Right cardiac atrium (tissue), 5 donors: Measurements from ENCODE around the gene SAMD5. TPM values are rescaled to one million over a fixed set of nuclear protein-coding genes. Genes with fewer than 3 reads are reported as not detected.

Source experiments
- ATAC-seq, 2 donors: fragments of 200-7000 bp; cut with Tn5 transposase; one replicate each; pipeline versions ENCODE4 v1.8.0 to v1.9.1; 2020; ENCODE audit warnings: moderate library complexity in 2 of 2, mild to moderate bottlenecking in 1 of 2
- DNase-seq, 3 donors: peaks; one replicate each; pipeline ENCODE4 v3.0.0-alpha.2; 2020
- H3K27ac ChIP-seq: one replicate; pipeline ENCODE4 v1.5.1; 2013; ENCODE audit warnings: mild to moderate bottlenecking, low read length, control low read depth, moderate library complexity
- H3K27me3 ChIP-seq: one replicate; pipeline ENCODE4 v1.6.1; 2013; ENCODE audit not compliant: control insufficient read depth, insufficient read depth
- H3K4me1 ChIP-seq: one replicate; pipeline ENCODE4 v1.6.1; 2013; ENCODE audit warnings: low read length; ENCODE audit not compliant: control insufficient read depth, insufficient read depth
- H3K4me3 ChIP-seq: one replicate; pipeline ENCODE4 v1.5.1; 2013; ENCODE audit warnings: low read length, control low read depth
- H3K9me3 ChIP-seq: one replicate; pipeline ENCODE4 v1.6.1; 2013; ENCODE audit warnings: low read length; ENCODE audit not compliant: control insufficient read depth
- WGBS: extraction: QIAGEN DNeasy Blood & Tissue Kit; methylation state at CpG from one replicate; pipeline ENCODE4 v1.1.7; 2013; 5-methylcytosine and 5-hydroxymethylcytosine counted together
- intact Hi-C, 4 donors: fragments of 100-400 bp; cut with DNase I; formaldehyde crosslinking; loops; one replicate each; pipeline versions ENCODE4 v1.11.0 to v1.14.0; 2022 to 2023
- polyA plus RNA-seq: library from polyadenylated mRNA; stranded (reverse); fragments of 200-250 nt; gene quantifications from one replicate; pipeline ENCODE4 v1.2.3, GENCODE V29; 2013
- total RNA-seq, 4 donors: library from RNA; stranded (reverse); fragmentation: NEBNext Ultra II Directional; extraction: Animal tissue kit (Norgen Biotek cat#: 25700); gene quantifications; one replicate each; pipeline ENCODE4 v1.2.1, GENCODE V29; 2021
- donor health status: healthy with polysubstance abuse.
- donor health status: DM: no; HTN: yes; CAD: no.
- donor health status: DM: no; HTN: no; CAD: no.
- donor health status: DM: no; HTN: yes; CAD: no; lungs with severe emphysema.
- donor health status: DM: yes; HTN: yes; CAD: no.

SAMD5 gene
- total and polyA plus RNA-seq, 5 donors, result 1.0 to 2.9 (median 1.8) TPM

DNA sequence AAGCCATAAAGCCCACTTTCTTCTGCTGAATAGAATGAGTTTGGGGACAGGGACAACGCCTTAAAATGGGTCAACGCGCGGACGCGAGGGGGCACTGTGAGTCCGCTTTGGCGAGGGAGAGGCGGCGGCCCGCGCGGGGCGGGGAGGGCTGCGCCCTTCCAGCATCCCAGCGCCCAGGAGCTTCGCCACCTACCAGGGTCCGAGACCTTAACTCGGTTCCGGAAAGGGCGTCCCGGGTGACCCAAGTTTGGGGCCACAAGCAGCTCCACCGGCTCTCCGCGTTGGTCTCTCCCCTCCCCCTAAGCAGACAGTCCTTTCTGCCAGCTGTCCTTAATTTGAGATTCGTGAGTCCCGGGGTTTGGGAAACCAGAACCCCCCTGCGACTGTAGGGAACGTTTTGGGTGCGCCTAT is 1.8 kb upstream of the SAMD5 start:
- no peaks in the 10 kb centered on the region for H3K4me1 ChIP-seq
- H3K9me3 ChIP-seq, result no peaks in the 10 kb centered on the region
- no peaks in the 10 kb centered on the region for H3K27me3 ChIP-seq
- H3K4me3 ChIP-seq, result peak overlapping the region; percentile 86
- peak; percentile 80 to 91 (median 89) for DNase-seq
- intact Hi-C loops, result loop anchor here (2.0 to 10.0 kb wide), 5 partner anchors 144 to 958 kb away; no protein-coding TSS in a partner anchor
- ATAC-seq, result peak; percentile 78 to 83
- no peak overlapping the region for H3K27ac ChIP-seq
- WGBS, result 1% methylated on average over 30 of the region's 30 CpGs

DNA sequence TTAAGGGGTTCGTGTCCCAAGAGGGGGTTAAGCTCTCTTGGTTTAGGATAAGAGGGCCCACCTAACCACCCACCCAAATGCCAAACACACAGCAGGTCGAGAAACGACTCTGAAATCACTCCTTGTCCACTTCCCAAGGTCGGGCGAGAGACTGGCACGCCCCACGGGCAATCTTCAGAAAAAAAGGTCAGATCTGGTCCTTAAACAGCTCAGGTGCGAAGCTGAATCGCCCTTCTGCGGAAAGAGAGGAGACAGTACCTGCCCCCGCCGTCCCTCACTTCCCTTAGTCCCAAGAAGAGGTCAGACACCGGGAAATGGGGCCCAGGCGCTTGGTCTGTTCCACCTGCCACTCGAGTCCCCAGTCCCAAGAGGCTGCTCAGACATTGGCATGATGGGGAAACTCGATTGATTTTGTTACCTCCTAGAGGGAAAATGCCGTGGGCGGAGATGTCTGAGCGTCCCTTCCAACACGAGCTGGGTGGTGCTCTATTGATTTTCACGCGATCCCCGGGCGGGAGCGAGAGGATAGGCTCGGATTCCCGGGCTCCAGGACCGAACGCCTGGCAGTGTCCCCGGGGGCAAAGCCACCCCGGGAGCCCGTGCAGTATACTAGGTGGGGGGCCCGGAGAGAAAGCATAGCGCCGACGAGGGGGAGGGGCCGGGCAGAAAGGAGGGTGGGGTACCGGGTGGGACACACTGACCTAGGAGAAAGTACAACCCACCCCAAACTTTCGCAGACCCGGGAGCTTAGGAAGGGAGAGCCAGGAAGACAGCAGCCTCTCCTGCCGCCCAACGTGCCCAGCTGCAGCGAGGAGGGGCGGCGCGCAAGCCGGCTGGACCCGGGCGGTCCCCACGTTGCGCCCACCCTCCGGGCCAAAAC is 1.1 kb upstream of the SAMD5 start:
- WGBS, result 2% methylated on average over 52 of the region's 52 CpGs
- intact Hi-C loops, result loop anchor here (2.0 to 10.0 kb wide), 5 partner anchors 143 to 957 kb away; no protein-coding TSS in a partner anchor
- Histone ChIP-seq H3K27ac (no peak overlapping the region), H3K27me3 (no peaks in the 10 kb centered on the region), H3K9me3 (no peaks in the 10 kb centered on the region), H3K4me3 (peak overlapping the region; percentile 86), H3K4me1 (no peaks in the 10 kb centered on the region)
- ATAC-seq, result peak; percentile 42 to 48
- peak in 2 of 3 donors; percentile 23 to 47 for DNase-seq

DNA sequence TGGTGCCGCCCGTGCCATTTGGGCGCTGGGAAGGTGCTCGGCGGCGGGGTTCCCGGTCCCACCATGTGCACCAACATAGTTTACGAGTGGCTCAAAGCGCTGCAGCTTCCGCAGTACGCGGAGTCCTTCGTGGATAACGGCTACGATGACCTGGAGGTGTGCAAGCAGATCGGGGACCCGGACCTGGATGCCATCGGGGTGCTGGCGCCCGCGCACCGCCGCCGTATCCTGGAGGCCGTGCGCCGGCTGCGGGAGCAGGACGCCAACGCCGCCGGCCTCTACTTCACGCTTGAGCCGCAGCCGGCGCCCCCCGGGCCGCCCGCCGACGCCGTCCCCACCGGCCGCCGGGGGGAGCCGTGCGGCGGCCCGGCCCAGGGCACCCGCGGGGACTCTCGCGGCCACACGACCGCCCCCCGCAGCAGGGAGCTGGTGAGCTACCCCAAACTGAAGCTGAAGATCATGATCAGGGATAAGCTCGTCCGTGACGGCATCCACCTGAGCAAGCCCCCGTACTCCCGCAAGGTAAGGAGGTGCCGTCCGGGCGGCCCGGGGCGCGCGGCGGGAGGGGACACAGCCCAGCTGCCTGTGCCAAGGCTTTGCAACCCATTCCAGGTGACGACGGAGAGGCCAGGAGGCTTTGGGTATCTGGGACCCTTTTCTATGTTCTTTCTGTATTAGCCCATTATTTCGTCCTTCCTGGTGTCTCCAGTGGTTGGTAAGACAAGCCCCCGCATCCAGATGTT is 547 bp downstream of the SAMD5 start:
- Histone ChIP-seq H3K27me3 (no peaks in the 10 kb centered on the region), H3K27ac (no peak overlapping the region), H3K9me3 (no peaks in the 10 kb centered on the region), H3K4me3 (peak overlapping the region; percentile 86), H3K4me1 (no peaks in the 10 kb centered on the region)
- WGBS, result 1% methylated on average over 73 of the region's 73 CpGs
- DNase-seq, result peak; percentile 24 to 60 (median 58)
- intact Hi-C loops, result loop anchor here in 3 of 4 donors (2.0 to 10.0 kb wide), 4 partner anchors 143 to 956 kb away; no protein-coding TSS in a partner anchor
- ATAC-seq, result peak; percentile 24 to 37

DNA sequence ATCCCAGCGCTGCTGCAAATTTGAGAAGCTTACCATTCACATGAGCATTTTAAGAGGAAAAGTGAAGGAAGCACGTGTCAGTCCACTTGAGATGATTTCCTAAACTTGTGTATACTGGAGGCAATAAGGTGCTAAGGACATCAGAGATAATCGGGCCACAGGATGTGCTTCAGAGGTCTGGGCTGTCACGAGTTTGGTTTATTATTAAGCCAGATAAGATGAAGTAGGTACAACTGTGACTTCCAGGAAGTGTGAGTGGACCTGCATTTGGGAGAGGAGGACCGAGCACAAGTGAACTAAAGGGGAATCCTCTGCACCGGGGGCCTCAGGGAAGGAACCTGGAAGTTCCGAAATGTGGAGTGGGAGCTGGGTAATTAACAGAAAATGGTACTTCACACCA is 1.4 kb downstream of the SAMD5 start:
- DNase-seq, result no peak
- H3K27me3 ChIP-seq, result no peaks in the 10 kb centered on the region
- intact Hi-C loops, result loop anchor here in 3 of 4 donors (2.0 to 10.0 kb wide), 5 partner anchors 135 to 955 kb away; no protein-coding TSS in a partner anchor
- WGBS, result 27% methylated on average over 7 of the region's 7 CpGs
- H3K9me3 ChIP-seq, result no peaks in the 10 kb centered on the region
- H3K4me3 ChIP-seq, result peak overlapping the region; percentile 86
- no peaks in the 10 kb centered on the region for H3K4me1 ChIP-seq
- ATAC-seq, result no peak
- H3K27ac ChIP-seq, result no peak overlapping the region

DNA sequence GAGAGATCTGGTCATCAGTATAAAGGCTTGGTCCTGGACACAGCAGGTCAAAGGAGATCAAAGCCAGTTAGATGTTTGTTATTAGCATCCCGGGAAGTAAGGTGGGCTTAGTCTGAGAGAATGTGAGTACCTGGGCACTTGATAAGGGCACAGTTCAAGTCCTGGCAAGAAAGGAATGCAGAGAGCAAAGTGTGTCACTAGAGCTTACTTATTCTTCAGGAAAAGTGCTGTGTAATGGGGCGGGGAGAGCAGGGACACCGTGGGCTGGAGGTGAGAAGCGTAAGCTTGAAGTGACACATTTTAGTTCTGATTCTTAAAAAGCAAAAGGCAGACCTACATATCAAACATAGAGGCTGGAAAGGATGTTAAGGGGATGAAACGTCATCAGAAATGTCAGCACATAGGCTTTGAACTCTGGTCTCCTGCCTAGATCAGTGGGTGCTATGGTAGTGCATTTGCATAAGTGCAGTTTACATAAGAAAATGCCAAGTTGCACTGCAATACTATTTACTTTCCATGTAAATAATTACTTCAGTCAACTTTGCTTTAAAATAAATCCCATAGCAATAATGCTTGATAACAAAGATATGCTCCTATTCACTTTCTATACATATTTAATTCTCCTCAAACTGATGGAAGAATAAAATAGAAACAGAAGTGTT is 2.6 kb downstream of the SAMD5 start:
- Histone ChIP-seq H3K27me3 (no peaks in the 10 kb centered on the region), H3K4me1 (no peaks in the 10 kb centered on the region), H3K9me3 (no peaks in the 10 kb centered on the region), H3K27ac (no peak overlapping the region), H3K4me3 (no peak overlapping the region)
- 54% methylated on average over 5 of the region's 5 CpGs for WGBS
- ATAC-seq (no peak), DNase-seq (no peak)
- intact Hi-C loops, result loop anchor here in 1 of 4 donors (10.0 kb wide), 1 partner anchor 134 kb away; no protein-coding TSS in a partner anchor

DNA sequence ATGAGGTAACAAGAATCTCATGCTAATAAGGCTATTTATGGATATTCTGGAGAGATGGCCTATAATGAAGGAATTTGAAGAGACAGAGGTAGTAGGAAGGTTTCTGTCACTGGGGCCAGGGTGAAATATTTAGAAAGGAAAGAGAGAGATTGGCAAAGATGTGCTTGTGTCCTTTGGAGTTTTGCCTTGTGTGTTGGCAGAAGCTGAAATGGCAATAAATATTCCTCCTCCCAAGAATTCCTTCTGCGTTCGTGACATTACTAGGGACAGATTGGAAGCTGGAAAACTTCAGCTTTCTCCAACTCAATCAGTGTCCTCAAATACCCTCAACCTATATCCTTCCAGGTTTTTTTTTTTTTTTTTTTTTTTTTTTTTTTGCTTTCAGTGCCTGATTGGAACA is 6.3 kb downstream of the SAMD5 start:
- Histone ChIP-seq H3K27ac (no peak overlapping the region), H3K27me3 (no peaks in the 10 kb centered on the region), H3K4me1 (no peaks in the 10 kb centered on the region), H3K4me3 (no peak overlapping the region), H3K9me3 (no peaks in the 10 kb centered on the region)
- no peak for ATAC-seq
- intact Hi-C loops, result loop anchor here in 1 of 4 donors (10.0 kb wide), 1 partner anchor 130 kb away; no protein-coding TSS in a partner anchor
- WGBS, result 39% methylated on average over 2 of the region's 2 CpGs
- no peak for DNase-seq

DNA sequence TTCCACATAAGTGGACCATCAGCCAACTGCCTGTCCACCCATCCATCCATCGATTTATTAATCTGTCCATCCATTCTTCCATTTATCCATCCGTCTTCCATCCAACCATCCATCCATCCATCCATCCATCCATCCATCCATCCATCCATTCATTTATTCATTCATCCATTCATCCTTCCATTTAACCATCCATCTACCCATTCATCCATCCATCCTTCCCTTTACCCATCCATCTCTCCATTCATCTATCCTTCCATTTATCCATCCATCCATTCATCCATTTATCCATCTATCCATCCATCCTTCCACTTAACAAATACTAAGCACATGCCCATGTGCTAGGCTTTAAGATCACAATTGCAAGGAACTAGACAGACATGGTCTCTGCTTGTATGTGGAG is 6.8 kb downstream of the SAMD5 start:
- intact Hi-C loops, result loop anchor here in 1 of 4 donors (10.0 kb wide), 1 partner anchor 129 kb away; no protein-coding TSS in a partner anchor

DNA sequence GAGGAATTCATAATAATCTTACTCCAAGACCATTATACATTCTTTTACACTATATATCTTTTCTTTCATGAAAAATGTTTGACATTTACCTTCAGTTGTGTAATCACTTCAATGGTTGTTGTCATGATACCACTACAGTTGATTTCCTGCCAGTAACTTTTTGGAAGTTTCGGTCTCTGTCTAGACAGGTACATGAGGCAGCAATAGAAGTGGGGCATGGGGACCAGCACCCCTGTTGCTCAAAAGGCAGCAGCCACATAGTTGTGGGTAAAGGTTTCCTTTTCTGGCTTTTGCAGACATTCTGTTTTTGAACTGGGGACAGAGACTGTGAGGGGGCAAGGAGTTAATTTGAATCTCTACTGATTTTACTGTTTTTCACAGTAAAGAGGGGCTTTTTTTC is 14.1 kb downstream of the SAMD5 start:
- no peak overlapping the region for H3K4me3 ChIP-seq
- 96% methylated on average over 1 of the region's 1 CpG for WGBS
- ATAC-seq (no peak), DNase-seq (no peak)
- no peaks in the 10 kb centered on the region for H3K27me3 ChIP-seq
- intact Hi-C loops, result no loop called here
- no peaks in the 10 kb centered on the region for H3K4me1 ChIP-seq
- H3K9me3 ChIP-seq, result no peaks in the 10 kb centered on the region
- no peak overlapping the region for H3K27ac ChIP-seq

More for the DNA sequence above, 6.8 kb downstream of the SAMD5 start:
- H3K9me3 ChIP-seq, result no peaks in the 10 kb centered on the region
- H3K27ac ChIP-seq, result no peak overlapping the region
- H3K4me3 ChIP-seq, result no peak overlapping the region
- H3K27me3 ChIP-seq, result no peaks in the 10 kb centered on the region
- H3K4me1 ChIP-seq, result no peaks in the 10 kb centered on the region
- DNase-seq, result no peak
- 88% methylated on average over 2 of the region's 2 CpGs for WGBS
- no peak for ATAC-seq

DNA sequence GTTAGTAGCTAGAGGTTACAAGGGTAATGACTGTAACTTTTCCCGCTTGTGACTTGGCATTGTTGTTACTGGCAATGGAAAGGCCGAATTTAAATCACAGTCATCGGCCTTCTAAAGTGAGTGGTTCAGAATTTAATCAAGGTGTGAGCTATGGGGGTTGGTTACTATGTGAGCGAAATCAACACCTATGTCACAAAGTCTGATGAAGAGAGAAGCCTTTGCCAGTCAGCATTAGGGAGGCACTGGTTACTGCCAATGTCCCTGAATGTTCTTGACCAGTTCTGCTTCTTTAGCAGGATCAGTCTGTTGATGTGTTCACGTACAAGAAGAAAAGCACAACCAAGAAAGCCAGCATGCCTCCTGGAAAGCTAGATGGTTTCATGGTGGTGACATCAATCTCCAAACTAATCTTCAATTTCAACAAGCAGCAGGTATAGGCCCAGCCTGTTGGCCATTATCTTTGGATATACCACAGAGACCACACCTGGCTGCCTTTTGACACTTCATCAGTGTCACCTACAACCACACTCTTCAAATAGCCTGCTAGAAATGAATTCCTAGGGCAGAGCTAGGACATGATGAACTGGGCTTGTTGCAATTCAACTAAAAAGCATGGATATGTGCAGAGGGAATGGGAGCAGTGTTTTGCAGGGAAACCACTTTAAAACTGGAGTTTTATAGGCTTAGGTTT is 17.2 kb downstream of the SAMD5 start:
- Histone ChIP-seq H3K9me3 (no peaks in the 10 kb centered on the region), H3K4me1 (no peaks in the 10 kb centered on the region), H3K27me3 (no peaks in the 10 kb centered on the region), H3K27ac (no peak overlapping the region), H3K4me3 (no peak overlapping the region)
- intact Hi-C loops, result no loop called here
- DNase-seq, result no peak
- ATAC-seq, result no peak
- WGBS, result 84% methylated on average over 5 of the region's 5 CpGs

DNA sequence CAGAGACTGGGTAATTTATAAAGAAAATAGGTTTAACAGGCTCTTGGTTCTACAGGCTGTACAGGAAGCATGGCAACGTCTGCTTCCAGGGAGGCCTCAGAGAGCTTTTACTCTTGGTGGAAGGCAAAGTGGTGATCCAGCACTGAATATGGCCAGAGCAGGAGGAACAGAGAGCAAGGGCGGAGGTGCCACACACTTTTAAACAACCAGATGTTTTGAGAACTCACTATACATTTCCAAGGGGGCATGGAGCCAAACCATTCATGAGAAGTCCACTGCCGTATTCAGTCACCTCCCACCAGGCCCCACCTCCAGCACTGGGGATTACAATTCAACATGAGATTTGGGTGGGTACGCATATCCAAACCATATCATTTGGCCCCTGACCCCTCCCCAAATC is 18.7 kb downstream of the SAMD5 start:
- Histone ChIP-seq H3K27me3 (no peaks in the 10 kb centered on the region), H3K4me1 (no peaks in the 10 kb centered on the region), H3K4me3 (no peak overlapping the region), H3K9me3 (no peaks in the 10 kb centered on the region), H3K27ac (no peak overlapping the region)
- intact Hi-C loops, result no loop called here
- WGBS, result 89% methylated on average over 4 of the region's 4 CpGs
- ATAC-seq (no peak), DNase-seq (no peak)
